SH-SY5Y (cell line): ENCODE measurements around the gene DEDD2.

ENCODE experiments used
- GATA2 ChIP-seq: IDR thresholded peaks from 2 replicates; pipeline ENCODE4 v1.6.1; 2011; ENCODE audit warnings: mild to moderate bottlenecking, low read depth, low read length
- GATA3 ChIP-seq: IDR thresholded peaks from 2 replicates; pipeline ENCODE4 v1.6.1; 2011; ENCODE audit warnings: low read depth, mild to moderate bottlenecking, low read length, moderate library complexity

DEDD2 gene

GRCh38 chr19:42235181-42235580 lies 17.7 kb upstream of the DEDD2 start:
- TF ChIP-seq GATA2 (no peak), GATA3 (no peak)

- TF ChIP-seq GATA2, result no peak
- TF ChIP-seq GATA3, result no peak
Measured at GRCh38 chr19:42234364-42234763, 16.9 kb upstream of the DEDD2 start.

- TF ChIP-seq GATA3 (no peak), GATA2 (no peak)
Measured at GRCh38 chr19:42233678-42234292, 16.3 kb upstream of the DEDD2 start.

- TF ChIP-seq GATA3 (no peak), GATA2 (no peak)
Measured at GRCh38 chr19:42233106-42233505, 15.6 kb upstream of the DEDD2 start.

- TF ChIP-seq GATA3 (no peak), GATA2 (no peak)
Measured at GRCh38 chr19:42232435-42232834, 15.0 kb upstream of the DEDD2 start.

GRCh38 chr19:42230571-42230970 lies 13.1 kb upstream of the DEDD2 start:
- TF ChIP-seq GATA2 (no peak), GATA3 (no peak)

- TF ChIP-seq GATA3 (no peak), GATA2 (no peak)
Measured at GRCh38 chr19:42229855-42230351, 12.4 kb upstream of the DEDD2 start.

GRCh38 chr19:42229301-42229854 lies 11.9 kb upstream of the DEDD2 start:
- TF ChIP-seq GATA3 (no peak), GATA2 (no peak)

- TF ChIP-seq GATA3 (no peak), GATA2 (no peak)
Measured at GRCh38 chr19:42228641-42229040, 11.2 kb upstream of the DEDD2 start.

GRCh38 chr19:42226886-42227285 lies 9.4 kb upstream of the DEDD2 start:
- TF ChIP-seq GATA3 (no peak), GATA2 (no peak)

GRCh38 chr19:42225718-42226292 lies 8.3 kb upstream of the DEDD2 start:
- TF ChIP-seq GATA3 (no peak), GATA2 (no peak)

GRCh38 chr19:42224940-42225717 lies 7.7 kb upstream of the DEDD2 start:
- TF ChIP-seq GATA3, result no peak
- TF ChIP-seq GATA2, result no peak

GRCh38 chr19:42220751-42221097 lies 3.2 kb upstream of the DEDD2 start:
- TF ChIP-seq GATA2 (no peak), GATA3 (no peak)

GRCh38 chr19:42219812-42220750 lies 2.6 kb upstream of the DEDD2 start, which contains the start of gene ZNF526:
Gene ZNF526 (plus strand): TSS chr19:42220312. CDS start chr19:42224404, 4,092 bp downstream.
- no peak; the same call in 1 of the 2 replicates for TF ChIP-seq GATA3
- peak; percentile 97 for TF ChIP-seq GATA2

- TF ChIP-seq GATA2 (no peak), GATA3 (no peak)
Measured at GRCh38 chr19:42216653-42217519, 591 bp downstream of the DEDD2 start.
